GM19463 (cell line): ENCODE data around the gene GABPA.
"Not testable (repeated sequence)": the region's sequence is repeated elsewhere in the genome, so short reads cannot be mapped to it uniquely, and the experiment has no call there.

Experiments
- ATAC-seq: cut with Tn5 transposase; IDR thresholded peaks from one replicate; pipeline ENCODE4 v1.9.1; 2021; ENCODE audit warnings: mild to moderate bottlenecking, moderate library complexity; ENCODE audit not compliant: unreplicated experiment

GABPA gene

DNA sequence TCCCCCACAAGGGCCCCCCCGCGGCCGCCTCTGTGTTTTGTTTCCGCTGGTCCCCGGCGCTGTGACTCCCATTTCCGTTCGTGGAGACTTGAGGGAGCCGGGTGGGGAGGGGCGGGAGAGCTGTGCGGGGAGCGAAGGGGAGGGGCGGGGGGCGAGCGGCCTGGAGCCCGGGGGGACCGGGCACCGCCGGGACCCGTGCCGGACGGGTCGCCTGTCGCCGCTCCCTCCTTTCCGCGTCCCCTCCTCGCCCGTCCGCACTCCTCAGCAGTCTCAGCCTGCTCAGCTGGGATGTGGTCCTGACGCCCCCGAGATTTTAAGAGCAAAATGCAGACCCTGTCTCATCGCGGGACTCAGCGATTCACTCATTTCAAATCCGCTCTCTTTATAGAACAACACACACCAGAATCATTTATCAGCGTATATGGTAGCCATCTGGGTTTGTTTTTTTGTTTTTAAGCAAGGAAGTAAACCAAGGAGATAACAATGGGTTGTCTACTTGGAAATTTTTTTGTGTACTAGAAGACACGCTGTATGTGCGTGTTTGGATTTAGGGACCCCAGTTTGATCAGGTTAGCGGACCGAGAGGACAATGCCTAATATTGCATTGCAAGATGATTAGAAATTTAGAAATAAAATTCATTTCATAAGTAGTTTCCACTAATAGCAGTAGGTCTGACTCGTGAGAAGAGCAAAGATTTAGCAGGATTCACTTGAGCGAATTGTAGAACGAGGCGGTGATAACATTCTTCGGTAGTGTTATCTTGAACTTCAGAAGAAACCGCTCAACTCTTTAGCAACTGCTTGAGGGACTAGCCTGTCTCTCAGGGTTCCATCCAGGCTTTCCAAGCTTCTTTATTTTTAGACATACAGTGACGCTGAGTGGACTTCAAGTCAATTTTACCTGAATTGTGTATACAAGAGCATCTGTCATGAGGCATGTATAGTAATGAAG lies 1.1 kb downstream of the GABPA start:
- ATAC-seq: peak; percentile 35

DNA sequence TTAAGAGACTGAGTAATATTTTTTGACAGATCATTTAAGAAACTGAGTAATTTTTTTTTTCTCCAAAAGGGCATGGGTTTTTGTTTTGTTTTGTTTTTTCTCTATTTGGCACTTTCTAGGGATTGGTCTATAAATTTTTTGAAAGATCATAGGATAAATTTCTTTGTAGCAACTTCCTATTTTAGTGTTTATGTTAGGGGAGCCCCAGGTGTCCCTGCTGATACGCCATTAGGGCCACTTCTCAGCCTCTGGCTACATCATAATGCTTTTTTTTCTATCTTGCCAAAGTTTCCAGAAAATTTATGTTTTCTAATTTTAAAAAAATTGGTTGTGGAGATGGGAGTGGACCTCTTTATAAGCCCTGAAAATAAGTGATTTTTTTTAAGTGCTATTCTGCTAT lies 2.6 kb downstream of the GABPA start:
- ATAC-seq: no peak

DNA sequence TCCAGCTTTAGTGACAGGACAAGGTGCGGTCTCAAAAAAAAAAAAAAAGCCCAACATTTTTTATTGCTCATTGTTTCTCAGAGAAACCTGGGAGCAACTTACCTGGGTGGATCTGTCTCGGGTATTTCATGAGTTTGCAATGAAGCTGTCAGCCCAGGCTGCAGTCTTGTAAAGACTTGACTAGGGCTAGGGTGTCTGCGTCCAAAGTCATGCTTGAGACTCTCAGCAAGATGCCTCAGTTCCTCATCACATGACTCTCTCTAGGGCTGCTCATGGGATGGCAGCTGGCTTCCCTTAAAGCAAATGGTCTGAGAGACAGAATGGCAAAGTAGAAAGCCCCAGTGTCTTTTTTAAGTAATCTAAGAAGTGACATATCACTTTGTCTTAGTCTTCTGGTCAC lies 8.1 kb downstream of the GABPA start:
- no peak for ATAC-seq

DNA sequence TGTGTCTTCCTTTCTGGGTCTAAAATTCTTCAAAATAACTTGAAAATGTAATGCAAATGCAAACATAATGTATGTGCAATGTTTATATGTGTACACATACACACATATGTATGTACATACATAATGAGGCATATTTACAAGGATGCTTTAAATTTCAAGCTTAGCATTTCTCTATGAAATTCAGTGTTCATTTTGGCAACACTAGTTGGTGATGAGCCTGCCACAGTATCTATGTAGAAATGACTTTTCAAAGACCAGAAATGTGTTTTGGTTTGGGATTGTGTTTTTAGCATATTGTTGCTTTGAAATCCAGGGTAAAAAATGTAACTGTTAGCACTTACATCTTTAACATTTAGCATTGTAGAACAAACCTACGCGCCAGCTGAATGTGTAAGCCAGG lies 10.1 kb downstream of the GABPA start:
- no peak for ATAC-seq

DNA sequence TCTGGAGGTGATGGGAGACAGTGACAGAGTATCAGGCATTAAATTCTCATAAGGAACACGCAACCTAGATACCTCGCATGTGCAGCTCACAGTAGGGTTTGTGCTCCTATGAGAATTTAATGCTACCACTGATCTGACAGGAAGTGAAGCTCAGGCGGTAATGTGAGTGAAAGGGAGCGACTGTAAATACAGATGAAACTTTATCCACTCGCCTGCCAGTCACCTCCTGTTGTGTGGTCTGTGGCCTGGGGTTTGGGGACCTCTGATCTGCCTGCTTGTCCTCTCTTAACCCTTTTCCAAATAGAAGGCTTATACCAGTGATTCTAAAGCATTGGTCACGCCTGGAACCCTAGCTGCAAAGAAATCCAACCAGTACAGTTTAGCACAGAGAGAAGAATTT lies 15.3 kb downstream of the GABPA start:
- no peak for ATAC-seq

- no peak for ATAC-seq
Observed at GRCh38 chr21:25752416-25752815, 17.6 kb downstream of the GABPA start.

GRCh38 chr21:25756190-25756932 lies 21.6 kb downstream of the GABPA start:
- ATAC-seq: peak; percentile 42

- no peak for ATAC-seq
Observed at GRCh38 chr21:25757531-25757930, 22.8 kb downstream of the GABPA start.

DNA sequence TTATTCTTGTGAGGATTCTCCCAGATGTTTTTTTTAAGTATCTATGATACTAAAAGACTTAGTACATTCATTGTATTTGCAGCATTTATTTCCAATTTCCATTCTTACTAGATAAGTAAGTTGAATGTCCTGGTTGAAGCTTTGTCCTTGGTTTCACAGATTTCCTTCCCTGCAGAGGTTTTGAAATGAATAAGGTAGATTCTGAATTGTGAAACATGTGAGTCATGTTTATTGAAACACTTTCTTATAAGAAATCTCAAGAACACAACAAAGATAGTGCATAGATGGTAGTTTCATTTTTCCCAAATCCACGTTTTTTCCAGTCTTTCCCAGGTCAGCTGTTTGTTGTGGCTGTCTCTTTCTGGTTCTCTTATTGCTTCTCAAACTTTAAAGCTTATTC lies 24.8 kb downstream of the GABPA start:
- ATAC-seq: no peak

DNA sequence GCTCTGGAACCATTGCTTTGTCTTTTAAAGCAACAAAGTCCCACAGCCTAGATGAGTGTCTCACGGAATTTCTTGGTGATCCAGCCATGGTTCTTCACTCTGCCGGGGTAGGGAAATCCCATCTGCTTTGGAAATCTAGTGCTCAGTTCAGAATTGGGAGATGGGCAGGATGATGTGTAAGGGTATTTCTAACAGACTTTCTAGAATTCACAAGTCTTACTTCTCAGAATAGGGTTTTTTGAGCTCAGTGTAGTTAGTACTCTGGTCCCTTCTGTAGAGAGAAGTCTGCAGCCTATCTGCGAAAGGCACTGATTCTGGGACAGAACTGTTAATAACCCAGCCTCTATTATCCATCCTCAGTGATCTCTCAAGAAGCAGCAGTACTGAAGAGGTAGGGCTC lies 25.3 kb downstream of the GABPA start:
- no peak for ATAC-seq

DNA sequence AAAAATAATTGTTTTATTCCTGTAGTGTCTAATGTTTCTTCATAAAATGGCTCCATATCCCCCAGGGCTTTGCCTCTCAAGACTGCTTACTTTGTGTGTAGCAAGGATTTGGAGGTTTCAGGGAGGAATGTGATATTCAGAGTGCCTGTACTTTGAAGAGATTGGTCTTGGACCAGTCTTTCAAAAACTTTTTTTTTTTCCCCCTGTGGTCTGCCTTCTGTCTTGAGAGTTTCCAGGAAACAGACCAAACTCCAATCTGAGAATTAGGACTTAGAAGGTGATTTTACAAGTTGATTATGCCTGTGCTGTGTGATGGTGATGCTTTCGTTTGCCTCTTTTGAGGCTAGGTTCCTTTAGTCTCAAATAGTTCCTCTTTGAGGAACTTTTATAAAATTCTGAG lies 25.9 kb downstream of the GABPA start:
- no peak for ATAC-seq

DNA sequence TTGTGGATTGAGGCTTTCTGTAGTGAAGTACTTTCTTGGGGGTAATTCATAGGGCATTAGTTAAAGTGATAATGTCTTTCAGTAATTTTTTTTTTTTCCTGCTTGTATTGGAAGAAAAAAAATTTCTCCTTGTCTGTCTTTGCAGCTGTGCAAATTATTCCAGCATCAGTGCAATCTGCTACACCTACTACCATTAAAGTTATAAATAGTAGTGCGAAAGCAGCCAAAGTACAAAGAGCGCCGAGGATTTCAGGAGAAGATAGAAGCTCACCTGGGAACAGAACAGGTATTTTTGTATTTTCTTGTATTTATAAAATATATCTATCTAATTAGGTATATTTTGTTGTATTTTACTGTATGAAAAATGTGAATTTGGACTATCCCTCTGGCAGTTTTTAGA lies 29.3 kb downstream of the GABPA start:
- ATAC-seq: no peak

DNA sequence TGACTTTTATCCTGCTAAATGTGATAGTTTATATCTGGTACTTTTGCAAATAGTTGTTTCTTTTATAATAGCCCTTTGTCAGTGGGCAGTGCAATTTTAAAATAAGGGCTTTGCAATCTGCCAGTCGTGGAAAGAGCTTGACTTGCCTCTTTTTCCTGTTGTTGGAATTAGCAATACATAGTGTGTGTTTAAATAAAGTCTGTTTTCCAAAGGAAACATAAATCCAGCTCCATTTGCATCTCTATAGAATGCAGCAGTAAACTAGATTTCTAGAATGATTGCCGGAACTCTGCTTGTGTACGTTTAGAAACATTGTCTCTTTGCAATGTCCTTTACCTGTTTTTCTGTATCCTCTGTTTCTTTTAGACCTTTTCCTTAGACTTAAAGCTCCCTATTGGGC lies 33.1 kb downstream of the GABPA start:
- ATAC-seq: no peak

- ATAC-seq: no peak
Observed at GRCh38 chr21:25772686-25773085, 37.9 kb downstream of the GABPA start.

- ATAC-seq: no peak
Observed at GRCh38 chr21:25776440-25776839, 41.7 kb downstream of the GABPA start.

DNA sequence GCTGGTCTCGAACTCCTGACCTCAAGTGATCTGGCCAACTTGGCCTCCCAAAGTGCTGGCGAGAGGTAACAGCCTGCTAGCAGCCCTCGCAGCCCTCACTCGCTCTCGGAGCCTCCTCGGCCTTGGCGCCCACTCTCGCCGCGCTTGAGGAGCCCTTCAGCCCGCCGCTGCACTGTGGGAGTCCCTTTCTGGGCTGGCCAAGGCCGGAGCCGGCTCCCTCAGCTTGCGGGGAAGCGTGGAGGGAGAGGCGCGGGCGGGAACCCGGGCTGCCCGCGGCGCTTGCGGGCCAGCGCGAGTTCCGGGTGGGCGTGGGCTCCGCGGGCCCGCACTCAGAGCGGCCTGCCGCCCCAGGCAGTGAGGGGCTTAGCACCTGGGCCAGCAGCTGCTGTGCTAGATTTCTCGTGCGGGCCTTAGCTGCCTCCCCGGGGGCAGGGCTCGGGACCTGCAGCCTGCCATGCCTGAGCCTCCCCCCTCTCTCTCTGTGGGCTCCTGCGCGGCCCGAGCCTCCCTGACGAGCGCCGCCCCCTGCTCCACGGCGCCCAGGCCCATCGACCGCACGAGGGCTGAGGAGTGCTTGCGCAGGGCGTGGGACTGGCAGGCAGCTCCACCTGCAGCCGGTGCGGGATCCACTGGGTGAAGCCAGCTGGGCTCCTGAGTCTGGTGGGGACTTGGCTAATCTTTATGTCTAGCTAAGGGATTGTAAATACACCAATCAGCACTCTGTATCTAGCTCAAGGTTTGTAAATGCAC lies 43.5 kb downstream of the GABPA start:
- not testable (repeated sequence) for ATAC-seq

DNA sequence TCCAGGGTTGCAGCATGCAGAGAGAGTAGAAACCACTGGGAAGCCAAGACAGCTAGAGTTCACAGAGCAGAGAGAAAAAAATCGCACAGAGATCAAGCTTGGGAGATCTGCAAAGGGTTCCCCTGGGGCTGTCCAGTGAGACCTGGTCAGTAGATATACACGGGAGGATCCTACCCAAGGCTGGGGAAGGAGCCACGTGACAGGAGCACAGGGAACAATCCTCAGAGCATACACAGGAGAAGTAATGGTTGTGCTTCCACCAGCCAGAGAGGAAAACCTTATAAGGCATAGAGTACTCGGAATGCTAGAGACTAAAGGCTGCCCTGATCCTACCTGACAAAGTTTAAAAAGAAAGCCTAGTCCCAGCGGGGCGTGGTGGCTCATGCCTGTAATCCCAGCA lies 53.9 kb downstream of the GABPA start:
- no peak for ATAC-seq

- peak; percentile 65 for ATAC-seq
Observed at GRCh38 chr21:25790122-25790877, 55.5 kb downstream of the GABPA start.

GRCh38 chr21:25790878-25791204 lies 56.1 kb downstream of the GABPA start:
- no peak for ATAC-seq

- ATAC-seq: no peak
Observed at GRCh38 chr21:25791319-25791718, 56.5 kb downstream of the GABPA start.
